HepG2 (cell line): ENCODE data around the gene ZMIZ1. TPM values are rescaled to one million over a fixed set of nuclear protein-coding genes. Genes with fewer than 3 reads are reported as not detected.
A peak's percentile ranks its signal among the peaks of the same experiment; 100 is the strongest.

Experiments
- AGO2 ChIP-seq: fragments of 200-400 bp; formaldehyde crosslinking; optimal IDR thresholded peaks from 2 replicates; pipeline ENCODE3; 2017; ENCODE audit warnings: mild to moderate bottlenecking, low read depth, low read length, moderate library complexity
- ARNT2 ChIP-seq: sonication (generic); formaldehyde crosslinking; IDR thresholded peaks from 2 replicates; pipeline ENCODE4 v1.8.0; 2022; ENCODE audit warnings: mild to moderate bottlenecking, low read depth, missing genetic modification reagents, moderate library complexity
- GATAD1 ChIP-seq: IDR thresholded peaks from 2 replicates; pipeline ENCODE4 v1.6.1; 2016; ENCODE audit warnings: missing genetic modification reagents, missing compliant biosample characterization
- HMGXB4 ChIP-seq, 2 experiments: sonication (generic) in 1 of 2; formaldehyde crosslinking in 1 of 2; IDR thresholded peaks; 2 replicates each; pipeline versions ENCODE4 v1.4.0 to v1.6.1; 2018 to 2020; ENCODE audit warnings: missing genetic modification reagents in 2 of 2, borderline replicate concordance in 1 of 2, low read depth in 1 of 2, mild to moderate bottlenecking in 1 of 2, missing biosample characterization in 1 of 2
- KDM4B ChIP-seq: sonication (generic); formaldehyde crosslinking; IDR thresholded peaks from 2 replicates; pipeline ENCODE4 v1.4.0; 2020; ENCODE audit warnings: missing genetic modification reagents
- MED13 ChIP-seq: sonication (generic); formaldehyde crosslinking; IDR thresholded peaks from 2 replicates; pipeline ENCODE4 v1.5.0; 2020; ENCODE audit warnings: missing genetic modification reagents
- MTA3 ChIP-seq: sonication (generic); formaldehyde crosslinking; IDR thresholded peaks from 2 replicates; pipeline ENCODE4 v1.4.0; 2020; ENCODE audit warnings: missing genetic modification reagents
- PAXIP1 ChIP-seq: sonication (generic); formaldehyde crosslinking; conservative IDR thresholded peaks from 2 replicates; pipeline ENCODE4 v1.4.0; 2020; ENCODE audit warnings: mild to moderate bottlenecking, missing genetic modification reagents, moderate library complexity
- POGK ChIP-seq: sonication (generic); formaldehyde crosslinking; conservative IDR thresholded peaks from 2 replicates; pipeline ENCODE4 v1.8.0; 2022; ENCODE audit warnings: mild to moderate bottlenecking, moderate library complexity, missing genetic modification reagents
- RBM39 ChIP-seq: fragments of 200-400 bp; formaldehyde crosslinking; IDR thresholded peaks from one replicate; pipeline ENCODE4 v1.6.1; 2018; ENCODE audit warnings: antibody characterized with exemption, mild to moderate bottlenecking, low read depth, low read length; ENCODE audit not compliant: poor library complexity, severe bottlenecking
- SALL1 ChIP-seq: sonication (generic); formaldehyde crosslinking; IDR thresholded peaks from 2 replicates; pipeline ENCODE4 v1.8.0; 2022; ENCODE audit warnings: mild to moderate bottlenecking, missing genetic modification reagents
- SIX1 ChIP-seq: sonication (generic); formaldehyde crosslinking; IDR thresholded peaks from 2 replicates; pipeline ENCODE4 v1.4.0; 2020; ENCODE audit warnings: missing genetic modification reagents, borderline replicate concordance
- SP5 ChIP-seq: IDR thresholded peaks from 2 replicates; pipeline ENCODE4 v1.6.1; 2016; ENCODE audit warnings: low read depth, borderline replicate concordance
- ZFX ChIP-seq: sonication (generic); formaldehyde crosslinking; IDR thresholded peaks from 2 replicates; pipeline ENCODE4 v1.4.0; 2020; ENCODE audit warnings: mild to moderate bottlenecking, low read depth, missing genetic modification reagents, moderate library complexity
- ZMYM3 ChIP-seq: sonication (generic); formaldehyde crosslinking; IDR thresholded peaks from 2 replicates; pipeline ENCODE4 v1.5.1; 2020; ENCODE audit warnings: mild to moderate bottlenecking, missing genetic modification reagents
- ZNF326 ChIP-seq: sonication (generic); formaldehyde crosslinking; IDR thresholded peaks from 2 replicates; pipeline ENCODE4 v1.4.0; 2020; ENCODE audit warnings: missing genetic modification reagents, borderline replicate concordance
- ZNF446 ChIP-seq: sonication (generic); formaldehyde crosslinking; IDR thresholded peaks from 2 replicates; pipeline ENCODE4 v1.5.0; 2020; ENCODE audit warnings: mild to moderate bottlenecking, missing genetic modification reagents
- ZNF580 ChIP-seq: IDR thresholded peaks from 2 replicates; pipeline ENCODE4 v1.6.1; 2016; ENCODE audit warnings: low read depth, borderline replicate concordance
- ZNF607 ChIP-seq: sonication (generic); formaldehyde crosslinking; IDR thresholded peaks from 2 replicates; pipeline ENCODE4 v1.5.1; 2020; ENCODE audit warnings: missing genetic modification reagents, mild to moderate bottlenecking, borderline replicate concordance
- ZSCAN31 ChIP-seq: sonication (generic); formaldehyde crosslinking; IDR thresholded peaks from 2 replicates; pipeline ENCODE4 v1.5.0; 2020; ENCODE audit warnings: low read depth, mild to moderate bottlenecking, missing genetic modification reagents
- polyA plus RNA-seq, 8 experiments: library from polyadenylated mRNA; depleted of rRNA in 3 of 8; stranded (reverse) in 7 of 8; unstranded in 1 of 8; fragments of >200 nt; fragmentation: Illumina TruSeq in 4 of 8; extraction: Trizol in 4 of 8; gene quantifications; 2 replicates each; pipeline versions ENCODE4 v1.2.1 to v1.2.3, GENCODE V29; 2011 to 2016; ENCODE audit warnings: low read depth in 4 of 8, missing spikeins in 1 of 8, mixed read lengths in 1 of 8; ENCODE audit not compliant: insufficient read depth in 1 of 8
- total RNA-seq, 5 experiments: library from RNA; depleted of rRNA; stranded (reverse); fragments of >200 nt; fragmentation: Illumina TruSeq; extraction: Trizol; gene quantifications; 2 replicates each; pipeline ENCODE4 v1.2.3, GENCODE V29; 2016; ENCODE audit warnings: low read depth in 1 of 5

The ZMIZ1 gene
- total and polyA plus RNA-seq, 2 of the 13 experiments (the other 11 are each of a cell fraction or from before 2014, with no cell fraction given), result 5.3 to 10.2 TPM

- TF ChIP-seq KDM4B (CRISPR knock-in tag) (0 out of 2 replicates have a peak, but pooled peaks have one; percentile 46), MTA3 (CRISPR knock-in tag) (no peak), SALL1 (CRISPR knock-in tag) (0 out of 2 replicates have a peak, but pooled peaks have one; percentile 15), ZNF607 (CRISPR knock-in tag) (0 out of 2 replicates have a peak, but pooled peaks have one; percentile 30), ZMYM3 (CRISPR knock-in tag) (peak; percentile 32; the same call in 1 of the 2 replicates), ZNF580 (CRISPR knock-in tag) (0 out of 2 replicates have a peak, but pooled peaks have one; percentile 21), ARNT2 (CRISPR knock-in tag) (0 out of 2 replicates have a peak, but pooled peaks have one; percentile 21), GATAD1 (CRISPR knock-in tag) (peak; percentile 42; the same call in 1 of the 2 replicates), AGO2 (peak; percentile 35), ZNF326 (CRISPR knock-in tag) (no peak), RBM39 (peak; percentile 37), SP5 (no peak), HMGXB4 (CRISPR knock-in tag; IDR thresholded peaks at IDR 0.05; ENCODE audit: borderline replicate concordance in 1 of 2, low read depth in 1 of 2) (peak in 1 of 2 experiments; percentile 66; a peak in 2 of 4 replicates), ZFX (CRISPR knock-in tag) (peak; percentile 56; the same call in 1 of the 2 replicates), SIX1 (CRISPR knock-in tag) (0 out of 2 replicates have a peak, but pooled peaks have one; percentile 20), POGK (no peak; the same call in 1 of the 2 replicates), MED13 (CRISPR knock-in tag) (no peak), PAXIP1 (no peak), ZNF446 (CRISPR knock-in tag) (no peak), ZSCAN31 (0 out of 2 replicates have a peak, but pooled peaks have one; percentile 48)
Measured at GRCh38 chr10:79196470-79197461, 128.0 kb downstream of the ZMIZ1 start (continued).
